Smooth muscle cell (in vitro differentiated cells): ENCODE data around the gene SRSF3. TPM values are rescaled to one million over a fixed set of nuclear protein-coding genes. Genes with fewer than 3 reads are reported as not detected.

Source experiments
- DNase-seq: peaks from one replicate; lab custom pipeline; 2025; ENCODE audit not compliant: unreplicated experiment; lab: John Stamatoyannopoulos, UW
- H2AFZ ChIP-seq: fragments of 200-600 bp; sonication (generic); 2 replicates; pipeline ENCODE4 v1.6.0; 2016; ENCODE audit warnings: antibody characterized with exemption, low read depth, mild to moderate bottlenecking
- H3F3A ChIP-seq: fragments of 200-600 bp; sonication (generic); 2 replicates; pipeline ENCODE4 v1.6.0; 2017; ENCODE audit warnings: antibody characterized with exemption, low read depth
- H3K27ac ChIP-seq: fragments of 200-600 bp; sonication (generic); 2 replicates; pipeline ENCODE4 v1.5.1; 2016; ENCODE audit warnings: low read depth, mild to moderate bottlenecking
- H3K27me3 ChIP-seq: fragments of 200-600 bp; sonication (generic); 2 replicates; pipeline ENCODE4 v1.6.1; 2016; ENCODE audit warnings: low read depth, mild to moderate bottlenecking
- H3K36me3 ChIP-seq: fragments of 200-600 bp; sonication (generic); 2 replicates; pipeline ENCODE4 v1.5.1; 2016; ENCODE audit warnings: low read depth
- H3K4me1 ChIP-seq: fragments of 200-600 bp; sonication (generic); 2 replicates; pipeline ENCODE4 v1.5.1; 2016; ENCODE audit warnings: low read depth
- H3K4me2 ChIP-seq: fragments of 200-600 bp; sonication (generic); 2 replicates; pipeline ENCODE4 v1.6.0; 2016; ENCODE audit warnings: mild to moderate bottlenecking
- H3K4me3 ChIP-seq: fragments of 200-600 bp; sonication (generic); 2 replicates; pipeline ENCODE4 v1.5.1; 2016; ENCODE audit warnings: mild to moderate bottlenecking
- H3K79me2 ChIP-seq: fragments of 200-600 bp; sonication (generic); 2 replicates; pipeline ENCODE4 v1.6.0; 2016; ENCODE audit warnings: low read depth, mild to moderate bottlenecking
- H3K9ac ChIP-seq: fragments of 200-600 bp; sonication (generic); 2 replicates; pipeline ENCODE4 v1.6.0; 2016; ENCODE audit warnings: low read depth
- H3K9me3 ChIP-seq: fragments of 200-600 bp; sonication (generic); replicated peaks from 2 replicates; pipeline ENCODE4 v1.5.1; 2016; ENCODE audit warnings: low read depth
- H4K20me1 ChIP-seq: fragments of 200-600 bp; sonication (generic); 2 replicates; pipeline ENCODE4 v1.6.0; 2016; ENCODE audit warnings: low read depth
- CTCF ChIP-seq: fragments of 200-600 bp; sonication (generic); IDR thresholded peaks from 2 replicates; pipeline ENCODE4 v1.5.1; 2017; ENCODE audit warnings: borderline replicate concordance, mild to moderate bottlenecking, antibody characterized with exemption; ENCODE audit not compliant: insufficient read depth, poor library complexity, severe bottlenecking
- WGBS: methylation state at CpG from one replicate; pipeline ENCODE4 v1.1.7; 2016; ENCODE audit warnings: low lambda C conversion rate; 5-methylcytosine and 5-hydroxymethylcytosine counted together
- polyA plus RNA-seq: library from polyadenylated mRNA; unstranded; fragments of >200 nt; fragmentation: Nextera tagmentation; extraction: Ambion mirVana; gene quantifications from 2 replicates; pipeline ENCODE4 v1.2.1, GENCODE V29; 2016
- total RNA-seq: library from RNA; depleted of rRNA; stranded (reverse); fragments of >200 nt; gene quantifications from 2 replicates; pipeline ENCODE4 v1.2.3, GENCODE V29; 2014

The SRSF3 gene
- total and polyA plus RNA-seq, 2 experiments from 2014 or later, result 158 to 179 TPM

DNA sequence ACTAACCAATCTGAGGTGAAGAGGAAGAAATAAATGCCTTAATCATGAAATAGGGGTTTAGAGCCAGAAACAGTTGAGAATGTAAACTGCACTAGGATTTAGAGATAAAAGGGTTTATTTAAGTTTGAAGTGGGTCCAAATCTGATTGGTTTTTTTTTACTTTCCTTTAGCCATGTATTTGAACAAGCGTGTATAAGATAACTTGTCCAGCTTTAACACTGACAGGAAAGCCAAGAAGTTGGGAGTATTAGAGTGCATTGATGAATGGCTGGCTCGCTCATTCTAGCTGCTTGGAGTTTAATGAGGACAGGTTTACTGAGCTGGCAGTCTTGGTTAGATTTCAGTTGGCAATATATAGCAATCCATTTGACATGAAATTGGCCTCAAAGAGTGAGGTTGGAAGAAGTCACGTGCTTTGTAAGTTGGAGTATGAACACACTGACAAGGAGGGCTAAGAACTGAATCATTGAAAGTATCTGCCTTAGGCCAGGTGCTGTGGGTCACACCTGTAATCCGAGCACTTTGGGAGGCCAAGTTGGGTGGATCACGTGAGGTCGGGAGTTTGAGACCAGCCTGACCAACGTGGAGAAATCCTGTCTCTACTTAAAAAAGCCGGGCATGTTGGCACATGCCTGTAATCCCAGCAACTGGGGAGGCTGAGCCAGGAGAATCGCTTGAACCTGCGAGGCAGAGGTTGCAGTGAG, 13.7 kb downstream of the SRSF3 start:
- peaks cover 100% of the 10 kb centered on the region for H4K20me1 ChIP-seq

DNA sequence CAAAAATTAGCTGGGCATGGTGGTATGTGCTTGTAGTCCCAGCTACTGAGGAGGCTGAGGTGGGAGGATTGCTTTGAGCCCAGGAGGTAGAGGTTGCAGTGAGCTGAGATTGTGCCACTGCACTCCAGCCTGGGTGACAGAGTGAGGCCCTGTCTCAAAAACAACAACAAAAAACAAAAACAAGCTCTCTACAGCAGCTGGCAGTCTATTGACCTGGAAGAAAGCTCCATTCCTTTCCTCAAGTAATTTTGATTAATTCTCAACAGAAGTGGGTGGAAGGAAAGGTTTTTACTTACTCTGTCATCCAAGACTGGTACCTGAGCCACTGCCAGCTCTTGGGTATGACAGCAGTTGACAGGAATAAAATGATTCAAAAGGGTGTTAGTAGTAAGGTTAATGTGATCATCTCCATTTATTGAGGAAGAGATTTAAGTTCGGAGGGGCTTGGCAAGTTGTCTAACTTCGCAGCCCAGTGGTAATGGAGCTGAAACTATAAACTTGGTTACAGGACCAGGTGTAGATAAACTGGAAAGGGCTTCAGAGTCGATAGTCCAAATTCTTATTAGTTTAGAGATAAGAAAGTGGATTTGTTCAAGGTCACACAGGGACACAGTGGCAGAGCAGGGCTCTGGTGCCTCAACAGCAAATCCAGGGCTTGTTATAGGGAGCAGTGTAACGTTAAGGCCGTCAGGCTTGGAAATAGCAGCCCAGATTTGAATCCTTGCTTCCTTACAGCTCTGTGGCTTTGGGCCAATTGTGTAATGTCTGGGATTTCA, 14.8 kb downstream of the SRSF3 start:
- Histone ChIP-seq H3K79me2 (peaks cover 35% of the 10 kb centered on the region), H3K4me2 (no peak overlapping the region), H3K4me3 (no peak overlapping the region), H2AFZ (no peak overlapping the region), H3K9ac (no peak overlapping the region), H4K20me1 (peaks cover 98% of the 10 kb centered on the region), H3K36me3 (peaks cover 16% of the 10 kb centered on the region), H3K27me3 (no peaks in the 10 kb centered on the region), H3K4me1 (peaks cover 9% of the 10 kb centered on the region), H3K9me3 (no peaks in the 10 kb centered on the region), H3F3A (peaks cover 86% of the 10 kb centered on the region), H3K27ac (peak overlapping the region; percentile 67)
- no peak for TF ChIP-seq CTCF
- DNase-seq, result no peak
- WGBS, result 74% methylated on average over 5 of the region's 5 CpGs

More for the DNA sequence above, 13.7 kb downstream of the SRSF3 start:
- H2AFZ ChIP-seq, result no peak overlapping the region
- H3K9me3 ChIP-seq, result no peaks in the 10 kb centered on the region
- DNase-seq, result no peak
- H3F3A ChIP-seq, result peaks cover 92% of the 10 kb centered on the region
- H3K9ac ChIP-seq, result no peak overlapping the region
- no peak overlapping the region for H3K4me3 ChIP-seq
- peak overlapping the region; percentile 67 for H3K27ac ChIP-seq
- H3K27me3 ChIP-seq, result no peaks in the 10 kb centered on the region
- WGBS, result 78% methylated on average over 10 of the region's 10 CpGs
- H3K79me2 ChIP-seq, result peaks cover 46% of the 10 kb centered on the region
- H3K4me2 ChIP-seq, result no peak overlapping the region
- H3K36me3 ChIP-seq, result peaks cover 28% of the 10 kb centered on the region
- no peak for TF ChIP-seq CTCF
- peaks cover 9% of the 10 kb centered on the region for H3K4me1 ChIP-seq

DNA sequence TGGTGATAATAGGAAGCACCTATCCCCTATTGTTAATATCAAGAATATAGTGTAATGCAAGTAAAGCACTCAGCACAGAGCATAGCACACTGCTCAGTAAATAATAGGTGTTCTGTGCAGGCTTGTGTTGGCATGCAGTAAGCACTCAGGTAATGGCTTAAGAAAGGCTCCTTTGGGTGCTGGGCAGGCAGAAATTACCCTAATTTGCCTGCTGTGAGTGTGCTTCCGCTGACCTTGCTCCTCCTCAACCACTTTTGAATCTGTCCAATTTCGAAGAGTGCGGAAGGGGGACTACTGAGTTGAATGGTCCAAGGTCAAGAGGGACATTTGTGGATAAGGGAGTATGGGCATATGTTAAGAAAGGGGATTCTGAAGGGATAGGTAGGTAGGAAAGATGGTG, 15.4 kb downstream of the SRSF3 start:
- H3K4me2 ChIP-seq, result no peak overlapping the region
- peak overlapping the region; percentile 67 for H3K27ac ChIP-seq
- H3K9me3 ChIP-seq, result no peaks in the 10 kb centered on the region
- H2AFZ ChIP-seq, result no peak overlapping the region
- no peak overlapping the region for H3K4me3 ChIP-seq
- H3F3A ChIP-seq, result peaks cover 80% of the 10 kb centered on the region
- no peak for DNase-seq
- WGBS, result 92% methylated on average over 3 of the region's 3 CpGs
- peaks cover 10% of the 10 kb centered on the region for H3K36me3 ChIP-seq
- no peaks in the 10 kb centered on the region for H3K27me3 ChIP-seq
- H3K4me1 ChIP-seq, result peaks cover 9% of the 10 kb centered on the region
- no peak overlapping the region for H3K9ac ChIP-seq
- peaks cover 29% of the 10 kb centered on the region for H3K79me2 ChIP-seq
- TF ChIP-seq CTCF, result no peak
- H4K20me1 ChIP-seq, result peaks cover 98% of the 10 kb centered on the region
